GM12878 (cell line): Measurements from ENCODE around the gene LPIN1. TPM values are rescaled to one million over a fixed set of nuclear protein-coding genes. Genes with fewer than 3 reads are reported as not detected.

Experiments
- ATF7 ChIP-seq: fragments of 450-650 bp; IDR thresholded peaks from 2 replicates; pipeline ENCODE4 v1.6.1; 2016; ENCODE audit warnings: low read depth, mild to moderate bottlenecking
- CEBPB ChIP-seq, 2 experiments: fragments of 150-350 bp in 1 of 2; IDR thresholded peaks; 2 replicates each; pipeline ENCODE4 v1.6.1; 2012 to 2014; ENCODE audit warnings: low read depth in 2 of 2, low read length in 2 of 2, borderline replicate concordance in 1 of 2, inconsistent platforms in 1 of 2
- CEBPZ ChIP-seq: fragments of 150-350 bp; IDR thresholded peaks from 2 replicates; pipeline ENCODE4 v1.6.1; 2016; ENCODE audit warnings: low read depth, low read length
- CHD2 ChIP-seq: IDR thresholded peaks from 2 replicates; pipeline ENCODE4 v1.6.1; 2011; ENCODE audit warnings: low read depth, low read length, improper control_type of control experiment, borderline replicate concordance
- EED ChIP-seq: sonication (generic); IDR thresholded peaks from 2 replicates; pipeline ENCODE4 v1.6.1; 2016; ENCODE audit warnings: antibody characterized with exemption, low read depth
- EGR1 ChIP-seq, 2 experiments: IDR thresholded peaks; 1 replicate in 1 of 2; 2 replicates in 1 of 2; pipeline ENCODE4 v1.6.1; 2011 to 2012; ENCODE audit warnings: low read depth in 2 of 2, low read length in 2 of 2, borderline replicate concordance in 1 of 2, mild to moderate bottlenecking in 1 of 2, moderate library complexity in 1 of 2
- ELK1 ChIP-seq: IDR thresholded peaks from 2 replicates; pipeline ENCODE4 v1.6.1; 2012; ENCODE audit warnings: low read depth, low read length, improper control_type of control experiment
- GABPA ChIP-seq: IDR thresholded peaks from 2 replicates; pipeline ENCODE4 v1.6.1; 2014; ENCODE audit warnings: antibody characterized with exemption, low read depth, mild to moderate bottlenecking, inconsistent platforms
- IKZF2 ChIP-seq, 2 experiments: fragments of 450-650 bp; IDR thresholded peaks; 2 replicates each; pipeline ENCODE4 v1.6.1; 2017; ENCODE audit warnings: mild to moderate bottlenecking in 2 of 2, moderate library complexity in 2 of 2
- KDM1A ChIP-seq: fragments of 200-600 bp; sonication (generic); IDR thresholded peaks from 2 replicates; pipeline ENCODE4 v1.6.1; 2016; ENCODE audit warnings: borderline replicate concordance
- MAX ChIP-seq: IDR thresholded peaks from 2 replicates; pipeline ENCODE4 v1.6.1; 2012; ENCODE audit warnings: low read depth, low read length, improper control_type of control experiment
- MEF2A ChIP-seq: IDR thresholded peaks from 2 replicates; pipeline ENCODE4 v1.6.1; 2011; ENCODE audit warnings: low read depth, mild to moderate bottlenecking, low read length, moderate library complexity; ENCODE audit not compliant: insufficient read depth
- MTA3 ChIP-seq: IDR thresholded peaks from 2 replicates; pipeline ENCODE4 v1.6.1; 2012; ENCODE audit warnings: low read length, inconsistent platforms, borderline replicate concordance
- NFXL1 ChIP-seq: fragments of 450-650 bp; IDR thresholded peaks from 2 replicates; pipeline ENCODE4 v1.6.1; 2017; ENCODE audit warnings: antibody characterized with exemption, mild to moderate bottlenecking, borderline replicate concordance
- PAX5 ChIP-seq: IDR thresholded peaks from 2 replicates; pipeline ENCODE4 v1.6.1; 2011; ENCODE audit warnings: low read depth, low read length, borderline replicate concordance
- PAX8 ChIP-seq: fragments of 450-650 bp; IDR thresholded peaks from 2 replicates; pipeline ENCODE4 v1.6.1; 2017; ENCODE audit warnings: mild to moderate bottlenecking, moderate library complexity
- PML ChIP-seq: IDR thresholded peaks from 2 replicates; pipeline ENCODE4 v1.6.1; 2012; ENCODE audit warnings: low read length, inconsistent platforms
- RAD21 ChIP-seq: IDR thresholded peaks from 2 replicates; pipeline ENCODE4 v1.6.1; 2011; ENCODE audit warnings: mild to moderate bottlenecking, low read depth, low read length, moderate library complexity; ENCODE audit not compliant: insufficient read depth
- SMAD5 ChIP-seq: IDR thresholded peaks from 2 replicates; pipeline ENCODE4 v1.6.1; 2016; ENCODE audit warnings: antibody characterized with exemption, low read depth
- STAT1 ChIP-seq: fragments of 450-650 bp; conservative IDR thresholded peaks from 2 replicates; pipeline ENCODE4 v1.6.1; 2014; ENCODE audit warnings: antibody characterized with exemption, mild to moderate bottlenecking
- SUZ12 ChIP-seq: fragments of 200-600 bp; sonication (generic); IDR thresholded peaks from one replicate; pipeline ENCODE4 v1.6.1; 2018; ENCODE audit warnings: antibody characterized with exemption, mild to moderate bottlenecking; ENCODE audit not compliant: unreplicated experiment
- TARDBP ChIP-seq: IDR thresholded peaks from 2 replicates; pipeline ENCODE4 v1.6.1; 2016; ENCODE audit warnings: borderline replicate concordance
- TBL1XR1 ChIP-seq: IDR thresholded peaks from 2 replicates; pipeline ENCODE4 v1.6.1; 2012; ENCODE audit warnings: low read depth, low read length, improper control_type of control experiment
- TCF12 ChIP-seq: IDR thresholded peaks from 2 replicates; pipeline ENCODE4 v1.6.1; 2011; ENCODE audit warnings: low read depth, mild to moderate bottlenecking, low read length
- polyA plus RNA-seq, 11 experiments: library from polyadenylated mRNA; depleted of rRNA in 4 of 11; unstranded in 6 of 11; stranded (reverse) in 5 of 11; fragments of >200 nt; fragmentation: Nextera tagmentation in 4 of 11; fragmentation: Illumina TruSeq in 1 of 11; extraction: Ambion mirVana in 4 of 11; extraction: Trizol in 1 of 11; gene quantifications; 1 replicate in 1 of 11; 2 replicates in 10 of 11; pipeline versions ENCODE4 v1.2.1 to v1.2.3, GENCODE V29; 2011 to 2016; ENCODE audit warnings: inconsistent platforms in 2 of 11, missing spikeins in 2 of 11, low read depth in 1 of 11
- total RNA-seq, 4 experiments: library from RNA; depleted of rRNA in 3 of 4; stranded (reverse); fragments of >200 nt in 3 of 4; fragmentation: Illumina TruSeq in 1 of 4; extraction: Trizol in 1 of 4; gene quantifications; 2 replicates each; pipeline versions ENCODE4 v1.2.1 to v1.2.3, GENCODE V29; 2013 to 2021
- TF ChIP-seq, protein P1 (sequence below): IDR thresholded peaks from 2 replicates; pipeline ENCODE4 v1.6.1; 2011; ENCODE audit warnings: borderline replicate concordance, low read depth, mild to moderate bottlenecking, moderate library complexity, low read length; ENCODE audit not compliant: insufficient read depth, poor library complexity, severe bottlenecking

Gene LPIN1
- total and polyA plus RNA-seq, 10 of the 15 experiments (the other 5 are each of a cell fraction or from before 2014, with no cell fraction given), result 18.8 to 82.5 (median 50.3) TPM

- TF ChIP-seq IKZF2 (IDR thresholded peaks at IDR 0.05) (peak; percentile 95 to 96), STAT1 (no peak), TARDBP (no peak), ELK1 (peak; percentile 44; the same call in 1 of the 2 replicates), TCF12 (peak; percentile 98), KDM1A (no peak), NFXL1 (no peak), CEBPB (IDR thresholded peaks at IDR 0.05; ENCODE audit: borderline replicate concordance in 1 of 2, low read depth in 2 of 2, low read length in 2 of 2) (peak in 1 of 2 experiments; percentile 29; a peak in 1 of 4 replicates), MTA3 (peak; percentile 95), PAX5 (peak; percentile 89), TBL1XR1 (peak; percentile 82), EED (peak; percentile 88), MAX (no peak), GABPA (0 out of 2 replicates have a peak, but pooled peaks have one; percentile 44), RAD21 (no peak), PML (peak; percentile 86; the same call in 1 of the 2 replicates), CEBPZ (no peak), MEF2A (peak; percentile 98), PAX8 (no peak), SMAD5 (no peak), ATF7 (peak; percentile 93), EGR1 (IDR thresholded peaks at IDR 0.05; ENCODE audit: borderline replicate concordance in 1 of 2, low read depth in 2 of 2, low read length in 2 of 2) (peak; percentile 11 to 80), CHD2 (peak; percentile 81; the same call in 1 of the 2 replicates), SUZ12 (no peak)
- TF ChIP-seq, protein P1, sequence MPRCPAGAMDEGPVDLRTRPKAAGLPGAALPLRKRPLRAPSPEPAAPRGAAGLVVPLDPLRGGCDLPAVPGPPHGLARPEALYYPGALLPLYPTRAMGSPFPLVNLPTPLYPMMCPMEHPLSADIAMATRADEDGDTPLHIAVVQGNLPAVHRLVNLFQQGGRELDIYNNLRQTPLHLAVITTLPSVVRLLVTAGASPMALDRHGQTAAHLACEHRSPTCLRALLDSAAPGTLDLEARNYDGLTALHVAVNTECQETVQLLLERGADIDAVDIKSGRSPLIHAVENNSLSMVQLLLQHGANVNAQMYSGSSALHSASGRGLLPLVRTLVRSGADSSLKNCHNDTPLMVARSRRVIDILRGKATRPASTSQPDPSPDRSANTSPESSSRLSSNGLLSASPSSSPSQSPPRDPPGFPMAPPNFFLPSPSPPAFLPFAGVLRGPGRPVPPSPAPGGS, result peak; percentile 74
Observed at GRCh38 chr2:11753452-11753885, 7.0 kb downstream of the LPIN1 start (continued).
